Stimulated activated CD8-positive, alpha-beta memory T cell treated with anti-CD3 and anti-CD28 coated beads, Interleukin-15, amount 100 ng/mL, for 48 hours (primary cell): ENCODE measurements around the gene TMEM51.
"Not testable (repeated sequence)": the region's sequence is repeated elsewhere in the genome, so short reads cannot be mapped to it uniquely, and the experiment has no call there.

Source experiments
- DNase-seq, 2 donors: peaks; one replicate each; pipeline ENCODE4 v3.0.0-alpha.2; 2020; ENCODE audit warnings: low read depth in 2 of 2

Gene TMEM51

GRCh38 chr1:15154480-15155036, 1.0 kb downstream of the TMEM51 start:
- no peak for DNase-seq

GRCh38 chr1:15155191-15155590, 1.6 kb downstream of the TMEM51 start:
- no peak for DNase-seq

GRCh38 chr1:15155888-15156741, 2.6 kb downstream of the TMEM51 start:
- DNase-seq: no peak

GRCh38 chr1:15156807-15157380, 3.3 kb downstream of the TMEM51 start:
- DNase-seq: no peak

- DNase-seq: no peak
These were observed 4.2 kb downstream of the TMEM51 start for GRCh38 chr1:15157524-15158399.

GRCh38 chr1:15158506-15159165, 5.1 kb downstream of the TMEM51 start:
- DNase-seq: no peak

- DNase-seq: no peak
These were observed 5.6 kb downstream of the TMEM51 start for GRCh38 chr1:15159166-15159555.

- DNase-seq: no peak
These were observed 7.1 kb downstream of the TMEM51 start for GRCh38 chr1:15160626-15161025.

GRCh38 chr1:15167386-15167785, 13.8 kb downstream of the TMEM51 start:
- no peak for DNase-seq

GRCh38 chr1:15168479-15168878, 14.9 kb downstream of the TMEM51 start:
- DNase-seq: no peak

GRCh38 chr1:15170071-15170470, 16.5 kb downstream of the TMEM51 start:
- DNase-seq: no peak

- no peak for DNase-seq
These were observed 17.8 kb downstream of the TMEM51 start for GRCh38 chr1:15171271-15171908.

GRCh38 chr1:15172405-15173259, 19.1 kb downstream of the TMEM51 start:
- no peak for DNase-seq

GRCh38 chr1:15173863-15174614, 20.5 kb downstream of the TMEM51 start:
- no peak for DNase-seq

- DNase-seq: no peak
These were observed 21.1 kb downstream of the TMEM51 start for GRCh38 chr1:15174615-15174983.

- DNase-seq: not testable (repeated sequence)
These were observed 22.0 kb downstream of the TMEM51 start for GRCh38 chr1:15175324-15176094.

GRCh38 chr1:15176120-15176519, 22.6 kb downstream of the TMEM51 start:
- no peak for DNase-seq

GRCh38 chr1:15176898-15177665, 23.5 kb downstream of the TMEM51 start:
- DNase-seq: no peak
